ENCODE measurements around the gene EGFL6. TPM values are rescaled to one million over a fixed set of nuclear protein-coding genes. Genes with fewer than 3 reads are reported as not detected.
"Not testable (repeated sequence)": the region's sequence is repeated elsewhere in the genome, so short reads cannot be mapped to it uniquely, and the experiment has no call there.

EGFL6 gene
- total and polyA plus RNA-seq, 3 donors from 2014 or later: 0.56 to 2.1 (median 1.7) TPM

GRCh38 chrX:13676885-13677284, 107.5 kb downstream of the EGFL6 start:
- TF ChIP-seq CTCF (IDR thresholded peaks at IDR 0.05) (no peak), POLR2A (IDR thresholded peaks at IDR 0.05) (no peak)
- Histone ChIP-seq H3K9me3 (no peaks in the 10 kb centered on the region), H3K4me1 (no peaks in the 10 kb centered on the region), H3K27me3 (no peaks in the 10 kb centered on the region), H3K4me3 (no peak overlapping the region), H3K36me3 (ENCODE audit: low read depth, missing control alignments) (no peaks in the 10 kb centered on the region), H3K27ac (no peak overlapping the region)
- DNase-seq: no peak
- intact Hi-C loops (cut with DNase I; ENCODE audit: low total_unique reads): no loop called here

- DNase-seq; H3K9me3 ChIP-seq; H3K27me3 ChIP-seq; H3K4me3 ChIP-seq; H3K27ac ChIP-seq; intact Hi-C loops (cut with DNase I; ENCODE audit: low total_unique reads); H3K4me1 ChIP-seq; H3K36me3 ChIP-seq (ENCODE audit: low read depth, missing control alignments): not testable (repeated sequence)
- WGBS, 2 donors: 100% methylated on average over 3 of the region's 4 CpGs
These were observed 110.3 kb downstream of the EGFL6 start for GRCh38 chrX:13679700-13680099.

- intact Hi-C loops (cut with DNase I; ENCODE audit: low total_unique reads): no loop called here
- TF ChIP-seq POLR2A (IDR thresholded peaks at IDR 0.05) (no peak), CTCF (IDR thresholded peaks at IDR 0.05) (no peak)
- Histone ChIP-seq H3K36me3 (ENCODE audit: low read depth, missing control alignments) (no peaks in the 10 kb centered on the region), H3K4me1 (no peaks in the 10 kb centered on the region), H3K4me3 (no peak overlapping the region), H3K27ac (no peak overlapping the region), H3K27me3 (no peaks in the 10 kb centered on the region), H3K9me3 (no peaks in the 10 kb centered on the region)
- no peak for DNase-seq
- WGBS, 2 donors: 89 to 90% methylated on average over 7 of the region's 7 CpGs
These were observed 112.2 kb downstream of the EGFL6 start for GRCh38 chrX:13681595-13681994.

Small RNAs within 50 kb of the gene (microRNA-seq; reads per million reads assigned to microRNA genes)
- 0 reads per million in 2 donors for gene MIR6086 (ENCODE audit: borderline number of aligned reads in 2 of 2, borderline replicate concordance in 1 of 2)

Other genes with a start within 250 kb of the EGFL6 start
- 1 to 10 TPM; 1.2 to 4.3 TPM for gene ATXN3L, start 249.5 kb upstream of the EGFL6 start, total RNA-seq
- gene ATXN3L, start 249.5 kb upstream of the EGFL6 start, polyA plus RNA-seq (ENCODE audit: insufficient read depth, low read depth, low replicate concordance): 1.8 TPM
- 1 to 10 TPM; 4.8 to 5.6 TPM for gene TCEANC, start 83.5 kb downstream of the EGFL6 start, total RNA-seq
- gene TCEANC, start 83.5 kb downstream of the EGFL6 start, polyA plus RNA-seq (ENCODE audit: insufficient read depth, low read depth, low replicate concordance): 2.1 TPM
- gene RAB9A, start 119.5 kb downstream of the EGFL6 start, total RNA-seq: 10 to 100 TPM; 12.9 to 13.1 TPM
- 13.2 TPM for gene RAB9A, start 119.5 kb downstream of the EGFL6 start, polyA plus RNA-seq (ENCODE audit: insufficient read depth, low read depth, low replicate concordance)
- 1 to 10 TPM; 8.7 to 9.7 TPM for gene TRAPPC2, start 165.0 kb downstream of the EGFL6 start, total RNA-seq
- gene TRAPPC2, start 165.0 kb downstream of the EGFL6 start, polyA plus RNA-seq (ENCODE audit: insufficient read depth, low read depth, low replicate concordance): 7.1 TPM
- 10 to 100 TPM; 36.3 to 39.7 TPM for gene OFD1, start 165.1 kb downstream of the EGFL6 start, total RNA-seq
- gene OFD1, start 165.1 kb downstream of the EGFL6 start, polyA plus RNA-seq (ENCODE audit: insufficient read depth, low read depth, low replicate concordance): 11.5 TPM
- 10 to 100 TPM in 1 of 2 donors, 1 to 10 TPM in 1; 5.4 to 10.2 TPM for gene GPM6B, start 247.5 kb downstream of the EGFL6 start, total RNA-seq
- 8.5 TPM for gene GPM6B, start 247.5 kb downstream of the EGFL6 start, polyA plus RNA-seq (ENCODE audit: insufficient read depth, low read depth, low replicate concordance)

Measured in testis (tissue), 3 donors.